T-cell (primary cell): Measurements from ENCODE around the gene CRBN. TPM values are rescaled to one million over a fixed set of nuclear protein-coding genes. Genes with fewer than 3 reads are reported as not detected.
A peak's percentile ranks its signal among the peaks of the same experiment; 100 is the strongest.

Source experiments
- ATAC-seq, 4 experiments: fragments of 200-7000 bp in 3 of 4; fragments of 150-1000 bp in 1 of 4; cut with Tn5 transposase; replicated peaks in 1 of 4; 1 replicate in 3 of 4; 2 replicates in 1 of 4; pipeline ENCODE4 v1.10.0; 2021; ENCODE audit warnings: moderate library complexity in 3 of 4, mild to moderate bottlenecking in 2 of 4, moderate number of reproducible peaks in 1 of 4
- CTCF ChIA-PET, 2 donors: fragments of 300-600 bp; sonication (Branson Sonifier 250); formaldehyde crosslinking; loops; one replicate each; lab custom pipeline; 2022; ENCODE audit warnings: antibody characterized with exemption in 2 of 2; lab: Charles Lee
- POLR2A ChIA-PET, 2 donors: fragments of 300-600 bp; sonication (Branson Sonifier 250); formaldehyde crosslinking; loops; one replicate each; lab custom pipeline; 2022; ENCODE audit warnings: antibody characterized with exemption in 2 of 2; lab: Charles Lee
- DNase-seq, 35 experiments: peaks; one replicate each; pipeline versions ENCODE4 v3.0.0 to v3.0.0-alpha.2; 2013 to 2023
- H3K27ac ChIP-seq: one replicate; pipeline ENCODE4 v1.5.1; 2013; ENCODE audit warnings: low read length
- H3K27me3 ChIP-seq, 2 experiments: replicated peaks in 1 of 2; 1 replicate in 1 of 2; 2 replicates in 1 of 2; pipeline versions ENCODE4 v1.6.1 to v1.7.0; 2013; ENCODE audit warnings: low read length in 1 of 2, mixed read lengths in 1 of 2; ENCODE audit not compliant: control insufficient read depth in 2 of 2, insufficient read depth in 2 of 2; ENCODE audit errors: extremely low read depth in 1 of 2
- H3K36me3 ChIP-seq, 2 donors: 1 replicate in 1 of 2; 2 replicates in 1 of 2; pipeline versions ENCODE4 v1.6.1 to v1.7.0; 2013; ENCODE audit warnings: low read length in 1 of 2; ENCODE audit not compliant: control insufficient read depth in 2 of 2, insufficient read depth in 1 of 2; ENCODE audit errors: extremely low read depth in 1 of 2
- H3K4me1 ChIP-seq, 2 experiments: 1 replicate in 1 of 2; 2 replicates in 1 of 2; pipeline versions ENCODE4 v1.6.1 to v1.7.0; 2013; ENCODE audit warnings: low read length in 2 of 2, mixed read lengths in 1 of 2; ENCODE audit not compliant: insufficient read depth in 2 of 2, control insufficient read depth in 1 of 2; ENCODE audit errors: extremely low read depth in 1 of 2
- H3K4me3 ChIP-seq, 2 donors: 1 replicate in 1 of 2; 2 replicates in 1 of 2; pipeline versions ENCODE4 v1.5.1 to v1.7.0; 2013; ENCODE audit warnings: mild to moderate bottlenecking in 2 of 2, low read length in 1 of 2, moderate library complexity in 1 of 2; ENCODE audit not compliant: control insufficient read depth in 1 of 2; ENCODE audit errors: extremely low read depth in 1 of 2
- H3K9me3 ChIP-seq: 2 replicates; pipeline ENCODE4 v1.7.0; 2013
- H3K27ac Mint-ChIP-seq, 2 donors: one replicate each; pipeline ENCODE4 v1.8.0; 2020 to 2021; ENCODE audit warnings: mild to moderate bottlenecking in 2 of 2, mixed read lengths in 2 of 2
- H3K27me3 Mint-ChIP-seq, 2 donors: one replicate each; pipeline ENCODE4 v1.8.0; 2021 to 2022; ENCODE audit warnings: mixed read lengths in 2 of 2
- H3K36me3 Mint-ChIP-seq: one replicate; pipeline ENCODE4 v1.8.0; 2021; ENCODE audit warnings: mixed read lengths
- H3K4me1 Mint-ChIP-seq, 3 donors: one replicate each; pipeline ENCODE4 v1.8.0; 2020 to 2022; ENCODE audit warnings: mixed read lengths in 3 of 3, mild to moderate bottlenecking in 1 of 3
- H3K4me3 Mint-ChIP-seq, 3 donors: one replicate each; pipeline ENCODE4 v1.8.0; 2020 to 2022; ENCODE audit warnings: mild to moderate bottlenecking in 3 of 3, mixed read lengths in 3 of 3, moderate library complexity in 3 of 3
- H3K9me3 Mint-ChIP-seq, 3 donors: one replicate each; pipeline ENCODE4 v1.8.0; 2020 to 2022; ENCODE audit warnings: mixed read lengths in 3 of 3
- WGBS: methylation state at CpG from one replicate; pipeline ENCODE4 v1.1.5; 2013; ENCODE audit warnings: missing lambda C conversion rate; ENCODE audit not compliant: insufficient coverage; 5-methylcytosine and 5-hydroxymethylcytosine counted together
- total RNA-seq, 35 experiments: library from RNA in 6 of 35; stranded (reverse) in 6 of 35; fragments of 120-200 nt in 1 of 35; gene quantifications; one replicate each; pipeline versions ENCODE4 v1.2.1 to v1.2.4 and lab custom pipeline; 2013 to 2026

The CRBN gene
- total RNA-seq, 5 donors from 2014 or later (not counting 1 experiment from before 2014, with no cell fraction given) = 104 to 150 (median 117) TPM

- H3K27ac ChIP-seq = peak overlapping the region; percentile 66
- ChIA-PET POLR2A (no interaction called here), CTCF (interaction anchor here (0.9 to 1.9 kb wide), 4 partner anchors 13 to 1113 kb away, joined by 3 to 6 read pairs (median 6); no protein-coding TSS in a partner anchor)
- H3K36me3 ChIP-seq = peaks cover 0 to 12% of the 10 kb centered on the region in 2 donors
- 5% methylated on average over 5 of the region's 16 CpGs for WGBS
- no peaks in the 10 kb centered on the region for H3K27me3 ChIP-seq
- Mint-ChIP-seq H3K36me3 (peaks cover 21% of the 10 kb centered on the region), H3K4me1 (peaks cover 49 to 57% (median 56%) of the 10 kb centered on the region in 3 donors), H3K4me3 (peak overlapping the region; percentile 88 to 95 (median 89)), H3K27me3 (no peaks in the 10 kb centered on the region), H3K27ac (peak overlapping the region; percentile 90 to 94), H3K9me3 (no peaks in the 10 kb centered on the region)
- H3K4me3 ChIP-seq = peak overlapping the region; percentile 86 to 96
- DNase-seq (peak in 1 of 35 experiments; percentile 17), ATAC-seq (peak in 3 of 4 experiments; percentile 2 to 7 (median 3))
- no peaks in the 10 kb centered on the region for H3K9me3 ChIP-seq
- peaks cover 37 to 45% of the 10 kb centered on the region in 2 experiments for H3K4me1 ChIP-seq
Observed at GRCh38 chr3:3178498-3179328, 778 bp downstream of the CRBN start.

- peak in 1 of 35 experiments; percentile 22 for DNase-seq
Observed at GRCh38 chr3:3177861-3178497, 1.5 kb downstream of the CRBN start.

GRCh38 chr3:3172627-3173026 is 6.9 kb downstream of the CRBN start:
- Histone ChIP-seq H3K4me3 (peak overlapping the region; percentile 33 to 54), H3K27me3 (no peaks in the 10 kb centered on the region), H3K36me3 (peaks cover 0 to 51% of the 10 kb centered on the region in 2 donors), H3K9me3 (no peaks in the 10 kb centered on the region), H3K4me1 (peaks cover 54 to 65% of the 10 kb centered on the region in 2 experiments), H3K27ac (peak overlapping the region; percentile 94)
- peak overlapping the region; percentile 79 to 80 (median 80) for H3K4me3 Mint-ChIP-seq
- WGBS = no CpG with 5 or more reads among the region's 1 CpG
- peaks cover 39% of the 10 kb centered on the region for H3K36me3 Mint-ChIP-seq
- peak overlapping the region; percentile 95 to 97 for H3K27ac Mint-ChIP-seq
- no peaks in the 10 kb centered on the region for H3K9me3 Mint-ChIP-seq
- ChIA-PET POLR2A (interaction anchor here (0.8 to 1.4 kb wide), 6 partner anchors 10 to 43 kb away, joined by 3 to 6 read pairs (median 4); no protein-coding TSS in a partner anchor), CTCF (interaction anchor here (0.9 to 2.3 kb wide), 15 partner anchors 9 to 1118 kb away, joined by 3 to 9 read pairs (median 4); partner anchors contain the start of gene TRNT1 (in 1 of the 2))
- ATAC-seq = peak in 2 of 4 experiments; percentile 35 to 41
- peaks cover 74 to 83% (median 81%) of the 10 kb centered on the region in 3 donors for H3K4me1 Mint-ChIP-seq
- no peaks in the 10 kb centered on the region for H3K27me3 Mint-ChIP-seq
- DNase-seq = peak in 1 of 35 experiments; percentile 50

More at GRCh38 chr3:3177861-3178497, 1.5 kb downstream of the CRBN start:
- Histone ChIP-seq H3K9me3 (no peaks in the 10 kb centered on the region), H3K27ac (peak overlapping the region; percentile 66), H3K4me3 (peak overlapping the region; percentile 86 to 96), H3K4me1 (peaks cover 41 to 49% of the 10 kb centered on the region in 2 experiments), H3K36me3 (peaks cover 0 to 13% of the 10 kb centered on the region in 2 donors), H3K27me3 (no peaks in the 10 kb centered on the region)
- Mint-ChIP-seq H3K27me3 (no peaks in the 10 kb centered on the region), H3K4me1 (peaks cover 57 to 63% (median 62%) of the 10 kb centered on the region in 3 donors), H3K9me3 (no peaks in the 10 kb centered on the region), H3K4me3 (peak overlapping the region; percentile 88 to 95 (median 89)), H3K36me3 (peaks cover 27% of the 10 kb centered on the region), H3K27ac (peak overlapping the region; percentile 90 to 94)
- CTCF ChIA-PET = interaction anchor here (0.6 to 1.4 kb wide), 5 partner anchors 11 to 1683 kb away, joined by 3 to 6 read pairs (median 4); no protein-coding TSS in a partner anchor
- POLR2A ChIA-PET = interaction anchor here (0.6 to 0.9 kb wide), 2 partner anchors 9 to 11 kb away, joined by 3 read pairs; no protein-coding TSS in a partner anchor
- ATAC-seq = no peak
- 43% methylated on average over 6 of the region's 10 CpGs for WGBS

GRCh38 chr3:3170998-3171397 is 8.5 kb downstream of the CRBN start:
- H3K4me1 Mint-ChIP-seq = peaks cover 71 to 80% (median 78%) of the 10 kb centered on the region in 3 donors
- Histone ChIP-seq H3K9me3 (no peaks in the 10 kb centered on the region), H3K36me3 (peaks cover 0 to 62% of the 10 kb centered on the region in 2 donors), H3K27ac (peak overlapping the region; percentile 94), H3K27me3 (no peaks in the 10 kb centered on the region), H3K4me1 (peaks cover 47 to 57% of the 10 kb centered on the region in 2 experiments), H3K4me3 (no peak overlapping the region)
- H3K9me3 Mint-ChIP-seq = no peaks in the 10 kb centered on the region
- ChIA-PET POLR2A (interaction anchor here in 1 of 2 donors (0.6 to 0.8 kb wide), 2 partner anchors 30 to 91 kb away, joined by 6 to 12 read pairs; no protein-coding TSS in a partner anchor), CTCF (interaction anchor here (0.6 to 2.8 kb wide), 12 partner anchors 11 to 665 kb away, joined by 3 to 9 read pairs (median 5); partner anchors contain the start of gene TRNT1 (in 1 of the 2))
- peak overlapping the region; percentile 95 to 97 for H3K27ac Mint-ChIP-seq
- WGBS = 65% methylated on average over 3 of the region's 5 CpGs
- peak in 2 of 4 experiments; percentile 38 to 51 for ATAC-seq
- no peaks in the 10 kb centered on the region for H3K27me3 Mint-ChIP-seq
- H3K36me3 Mint-ChIP-seq = peaks cover 45% of the 10 kb centered on the region
- peak in 1 of 35 experiments; percentile 67 for DNase-seq
- peak overlapping the region; percentile 17 to 55 (median 28) for H3K4me3 Mint-ChIP-seq

GRCh38 chr3:3165650-3166049 is 13.8 kb downstream of the CRBN start:
- Mint-ChIP-seq H3K9me3 (no peaks in the 10 kb centered on the region), H3K4me3 (no peak overlapping the region), H3K27ac (peak overlapping the region; percentile 41 to 67), H3K27me3 (no peaks in the 10 kb centered on the region), H3K36me3 (peaks cover 46% of the 10 kb centered on the region), H3K4me1 (peaks cover 68 to 79% (median 74%) of the 10 kb centered on the region in 3 donors)
- Histone ChIP-seq H3K9me3 (no peaks in the 10 kb centered on the region), H3K27me3 (no peaks in the 10 kb centered on the region), H3K27ac (no peak overlapping the region), H3K4me3 (no peak overlapping the region), H3K4me1 (peaks cover 6 to 14% of the 10 kb centered on the region in 2 experiments), H3K36me3 (peaks cover 7 to 84% of the 10 kb centered on the region in 2 donors)
- 89% methylated on average over 3 of the region's 3 CpGs for WGBS
- ATAC-seq (no peak), DNase-seq (no peak)
- ChIA-PET POLR2A (no interaction called here), CTCF (no interaction called here)
